GM19351 (cell line): ENCODE measurements around the gene NR1H3.
"Not testable (repeated sequence)": the region's sequence is repeated elsewhere in the genome, so short reads cannot be mapped to it uniquely, and the experiment has no call there.

Experiments
- ATAC-seq: cut with Tn5 transposase; IDR thresholded peaks from one replicate; pipeline ENCODE4 v1.9.1; 2021; ENCODE audit warnings: mild to moderate bottlenecking, moderate library complexity; ENCODE audit not compliant: unreplicated experiment

The NR1H3 gene

DNA sequence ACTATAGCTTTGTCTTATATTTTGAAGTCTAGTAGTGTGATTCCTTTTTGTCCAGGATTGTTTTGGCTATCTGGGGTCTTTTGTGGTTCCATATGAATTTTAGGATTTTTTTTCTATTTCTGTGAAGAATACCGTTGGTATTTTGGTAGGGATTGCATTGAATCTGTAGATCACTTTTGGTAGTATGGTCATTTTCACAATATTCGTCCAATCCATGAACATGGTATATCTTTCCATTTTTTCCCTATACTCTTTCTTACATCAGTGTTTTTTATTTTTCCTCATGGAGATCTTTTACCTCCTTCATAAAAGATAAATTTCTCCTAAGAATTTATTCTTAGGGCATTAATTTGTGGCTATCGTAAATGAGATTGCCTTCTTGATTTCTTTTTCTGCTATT is 41.3 kb downstream of the NR1H3 start:
- no peak for ATAC-seq

GRCh38 chr11:47302853-47303252 is 45.1 kb downstream of the NR1H3 start:
- ATAC-seq = no peak

GRCh38 chr11:47305734-47306483 is 48.1 kb downstream of the NR1H3 start:
- ATAC-seq = no peak

DNA sequence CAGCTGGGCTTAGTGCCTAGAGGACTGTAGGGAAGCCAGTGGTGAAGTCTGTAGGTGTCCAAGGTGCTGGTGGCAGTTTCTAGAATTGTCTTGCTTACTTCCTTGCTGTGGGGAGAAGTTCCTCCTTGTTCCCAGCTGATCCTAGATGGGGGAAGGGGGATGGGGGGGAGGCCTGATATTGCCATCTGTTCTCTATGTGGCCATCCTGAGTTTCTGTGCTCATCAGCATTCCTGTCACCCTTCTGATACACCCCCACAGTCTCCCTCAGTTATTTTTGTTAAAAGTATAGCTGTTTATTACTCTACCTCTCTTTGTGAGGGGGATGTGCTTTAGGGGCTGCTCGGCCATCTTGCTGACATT is 48.7 kb downstream of the NR1H3 start:
- ATAC-seq = no peak

DNA sequence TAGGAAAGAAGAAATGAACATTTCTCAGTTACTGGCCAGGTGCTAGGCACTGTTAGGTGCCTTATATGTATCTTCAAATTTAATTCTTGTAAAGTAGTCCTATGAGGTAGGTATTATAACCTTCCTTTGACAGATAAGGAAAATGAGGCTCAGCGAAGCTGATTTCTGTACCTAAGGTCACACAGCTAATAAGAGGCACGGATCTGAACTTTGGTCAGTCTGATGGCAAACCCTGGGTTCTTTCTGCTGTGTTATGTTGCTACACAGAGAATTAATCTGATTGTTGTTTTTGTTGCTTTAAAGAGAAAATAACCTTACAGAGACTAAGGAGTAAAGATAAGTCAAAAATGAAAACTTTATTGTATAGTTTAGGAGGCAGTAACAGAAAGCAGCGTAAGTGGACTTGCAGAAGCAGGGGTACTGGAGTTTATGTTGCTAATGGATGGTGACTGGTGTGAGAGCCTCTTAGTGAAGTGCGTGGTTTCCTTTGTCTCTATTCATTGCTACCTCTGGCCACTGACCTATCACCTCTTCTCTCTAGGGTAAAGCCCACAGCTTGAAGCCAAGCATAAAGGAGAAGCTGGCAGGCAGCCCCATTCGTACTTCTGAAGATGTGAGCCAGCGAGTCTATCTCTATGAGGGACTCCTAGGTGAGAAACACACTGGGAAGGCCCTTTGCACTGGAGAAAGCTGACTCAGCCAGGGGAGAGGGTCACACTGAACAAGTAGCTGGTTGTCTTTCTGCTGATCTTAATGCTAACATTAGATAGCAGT is 50.4 kb downstream of the NR1H3 start:
- ATAC-seq = no peak

- ATAC-seq = no peak
These were observed 57.2 kb downstream of the NR1H3 start for GRCh38 chr11:47314992-47315391.

GRCh38 chr11:47316501-47316900 is 58.7 kb downstream of the NR1H3 start:
- not testable (repeated sequence) for ATAC-seq

GRCh38 chr11:47317064-47317828 is 59.5 kb downstream of the NR1H3 start:
- peak; percentile 75 for ATAC-seq

GRCh38 chr11:47318166-47318565 is 60.4 kb downstream of the NR1H3 start:
- no peak for ATAC-seq
